GM18526 (cell line): ENCODE data around the gene BARX1.

ENCODE experiments used
- POLR2A ChIP-seq: IDR thresholded peaks from 3 replicates; pipeline ENCODE4 v1.6.1; 2011; ENCODE audit not compliant: insufficient read length; ENCODE audit errors: extremely low read depth

Gene BARX1

GRCh38 chr9:93968451-93969327 is 13.5 kb upstream of the BARX1 start:
- TF ChIP-seq POLR2A: no peak

GRCh38 chr9:93967020-93967803 is 12.1 kb upstream of the BARX1 start:
- TF ChIP-seq POLR2A: no peak

GRCh38 chr9:93965830-93966577 is 10.8 kb upstream of the BARX1 start:
- no peak for TF ChIP-seq POLR2A

GRCh38 chr9:93964685-93965084 is 9.5 kb upstream of the BARX1 start:
- TF ChIP-seq POLR2A: no peak

- no peak for TF ChIP-seq POLR2A
Observed at GRCh38 chr9:93963969-93964368, 8.8 kb upstream of the BARX1 start.

- no peak for TF ChIP-seq POLR2A
Observed at GRCh38 chr9:93962561-93963440, 7.6 kb upstream of the BARX1 start.

GRCh38 chr9:93962017-93962416 is 6.9 kb upstream of the BARX1 start:
- no peak for TF ChIP-seq POLR2A

GRCh38 chr9:93960971-93961841 is 6.1 kb upstream of the BARX1 start:
- no peak for TF ChIP-seq POLR2A

- no peak for TF ChIP-seq POLR2A
Observed at GRCh38 chr9:93960221-93960970, 5.2 kb upstream of the BARX1 start.

- TF ChIP-seq POLR2A: no peak
Observed at GRCh38 chr9:93959739-93960154, 4.6 kb upstream of the BARX1 start.

- no peak for TF ChIP-seq POLR2A
Observed at GRCh38 chr9:93958819-93959682, 3.9 kb upstream of the BARX1 start.
